ENCODE measurements around the gene PCBP1. TPM values are rescaled to one million over a fixed set of nuclear protein-coding genes. Genes with fewer than 3 reads are reported as not detected.
"Not testable (repeated sequence)": the region's sequence is repeated elsewhere in the genome, so short reads cannot be mapped to it uniquely, and the experiment has no call there.

Gene PCBP1
- total and polyA plus RNA-seq, 10 donors: 254 to 351 (median 286) TPM

GRCh38 chr2:70050631-70051425, 36.4 kb upstream of the PCBP1 start:
- intact Hi-C loops (cut with DNase I; ENCODE audit: low total_unique reads): no loop called here
- Histone ChIP-seq H3K27me3 (replicated peaks in 1 of 7) (no peaks in the 10 kb centered on the region), H3K9me3 (no peaks in the 10 kb centered on the region), H3K4me1 (peaks cover 0 to 20% (median 11%) of the 10 kb centered on the region in 6 donors), H3K4me3 (no peak overlapping the region), H3K27ac (no peak overlapping the region), H3K36me3 (peaks cover 0 to 96% (median 55%) of the 10 kb centered on the region in 6 donors)
- DNase-seq: no peak
- TF ChIP-seq CTCF (IDR thresholded peaks at IDR 0.05 in 8 of 11, conservative IDR thresholded peaks at IDR 0.05 in 3 of 11) (no peak), POLR2A (IDR thresholded peaks at IDR 0.05) (no peak), POLR2AphosphoS5 (IDR thresholded peaks at IDR 0.05) (no peak)
- 85 to 93% (median 86%) methylated on average over 5 of the region's 5 CpGs for WGBS, 5 donors

- H3K4me3 ChIP-seq; H3K27ac ChIP-seq; H3K27me3 ChIP-seq (replicated peaks in 1 of 7); DNase-seq; H3K4me1 ChIP-seq; intact Hi-C loops (cut with DNase I; ENCODE audit: low total_unique reads); H3K9me3 ChIP-seq: not testable (repeated sequence)
- 86 to 99% (median 96%) methylated on average over 4 of the region's 4 CpGs for WGBS, 5 donors
- peaks cover 0 to 98% (median 65%) of the 10 kb centered on the region in 6 donors for H3K36me3 ChIP-seq
Measured at GRCh38 chr2:70055259-70055658, 32.0 kb upstream of the PCBP1 start.

- H3K27ac ChIP-seq: no peak overlapping the region
- no peaks in the 10 kb centered on the region for H3K9me3 ChIP-seq
- peaks cover 0 to 95% (median 49%) of the 10 kb centered on the region in 6 donors for H3K36me3 ChIP-seq
- no peak overlapping the region for H3K4me3 ChIP-seq
- intact Hi-C loops (cut with DNase I; ENCODE audit: low total_unique reads): loop anchor here (10.0 kb wide), 1 partner anchor 137 kb away; no protein-coding TSS in a partner anchor
- no peak for TF ChIP-seq CTCF (IDR thresholded peaks at IDR 0.05 in 8 of 11, conservative IDR thresholded peaks at IDR 0.05 in 3 of 11)
- TF ChIP-seq POLR2A (IDR thresholded peaks at IDR 0.05): no peak
- TF ChIP-seq POLR2AphosphoS5 (IDR thresholded peaks at IDR 0.05): no peak
- H3K27me3 ChIP-seq (replicated peaks in 1 of 7): no peaks in the 10 kb centered on the region
- H3K4me1 ChIP-seq: no peaks in the 10 kb centered on the region
- 87 to 98% (median 92%) methylated on average over 2 of the region's 2 CpGs for WGBS, 5 donors
- DNase-seq: no peak
Measured at GRCh38 chr2:70061317-70061716, 26.0 kb upstream of the PCBP1 start.

GRCh38 chr2:70062270-70062669, 25.0 kb upstream of the PCBP1 start:
- Histone ChIP-seq H3K9me3 (no peaks in the 10 kb centered on the region), H3K27ac (peak overlapping the region in 1 of 8 donors; percentile 16), H3K4me3 (no peak overlapping the region), H3K4me1 (peaks cover 0 to 3% (median 0%) of the 10 kb centered on the region in 6 donors), H3K36me3 (peaks cover 0 to 96% (median 48%) of the 10 kb centered on the region in 6 donors), H3K27me3 (replicated peaks in 1 of 7) (no peaks in the 10 kb centered on the region)
- intact Hi-C loops (cut with DNase I; ENCODE audit: low total_unique reads): loop anchor here (10.0 kb wide), 1 partner anchor 137 kb away; no protein-coding TSS in a partner anchor
- 85 to 97% (median 95%) methylated on average over 2 of the region's 2 CpGs for WGBS, 5 donors
- DNase-seq: no peak
- TF ChIP-seq CTCF (IDR thresholded peaks at IDR 0.05 in 8 of 11, conservative IDR thresholded peaks at IDR 0.05 in 3 of 11): no peak
- TF ChIP-seq POLR2A (IDR thresholded peaks at IDR 0.05): no peak
- no peak for TF ChIP-seq POLR2AphosphoS5 (IDR thresholded peaks at IDR 0.05)
